Measurements from ENCODE around the gene MEPCE.

Gene MEPCE

GRCh38 chr7:100396421-100396982 lies 33.1 kb upstream of the MEPCE start:
- Histone ChIP-seq H3K27me3 (ENCODE audit: insufficient read depth, low read length) (no peaks in the 10 kb centered on the region), H3K4me1 (ENCODE audit: insufficient read depth, low read length) (peaks cover 7% of the 10 kb centered on the region), H3K36me3 (ENCODE audit: insufficient read depth, low read length) (no peaks in the 10 kb centered on the region), H2AFZ (ENCODE audit: low read depth, low read length) (no peak overlapping the region), H3K4me3 (ENCODE audit: low read length) (no peak overlapping the region), H3K9me3 (ENCODE audit: low read length) (no peaks in the 10 kb centered on the region)

DNA sequence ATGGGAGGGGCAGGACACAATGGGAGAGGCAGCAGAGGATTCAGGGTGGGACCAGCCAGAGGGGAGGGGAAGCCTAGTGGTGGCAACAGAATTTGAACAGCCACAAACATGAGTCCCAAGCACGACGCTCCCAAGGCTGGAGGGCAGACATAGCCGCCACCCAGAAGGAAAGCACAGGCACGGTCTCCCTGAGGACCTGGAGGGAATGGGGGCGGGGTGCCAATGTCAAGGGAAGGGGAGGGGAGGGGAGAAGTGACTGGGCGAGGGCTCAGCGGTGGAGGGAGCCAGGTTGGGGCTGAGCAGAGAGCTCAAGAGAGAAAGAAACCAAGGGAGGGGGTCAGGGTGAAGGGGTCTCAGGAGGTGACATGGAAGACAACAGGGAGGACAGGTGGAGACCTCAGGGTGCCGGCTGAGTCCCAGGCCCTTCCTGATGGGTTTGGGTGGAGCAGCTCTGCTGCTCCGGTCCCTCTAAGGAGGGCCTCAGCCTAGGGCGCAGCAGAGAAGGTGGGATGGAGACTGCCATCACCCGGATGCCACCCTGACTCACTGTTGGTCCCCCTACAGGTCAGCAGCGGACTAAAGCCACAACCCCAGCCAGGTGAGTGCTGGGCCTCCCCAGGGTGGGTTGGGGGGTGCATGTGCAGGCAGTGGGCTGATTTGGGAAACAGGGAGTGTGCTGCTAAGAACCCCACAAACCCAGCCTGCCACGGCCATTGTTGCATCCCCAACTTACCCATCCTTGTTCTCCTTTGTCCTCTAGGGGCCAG lies 32.1 kb upstream of the MEPCE start:
- Histone ChIP-seq H2AFZ (ENCODE audit: low read depth, low read length) (no peak overlapping the region), H3K4me3 (ENCODE audit: low read length) (no peak overlapping the region), H3K9me3 (ENCODE audit: low read length) (no peaks in the 10 kb centered on the region), H3K4me1 (ENCODE audit: insufficient read depth, low read length) (peaks cover 7% of the 10 kb centered on the region), H3K36me3 (ENCODE audit: insufficient read depth, low read length) (no peaks in the 10 kb centered on the region), H3K27me3 (ENCODE audit: insufficient read depth, low read length) (no peaks in the 10 kb centered on the region)

DNA sequence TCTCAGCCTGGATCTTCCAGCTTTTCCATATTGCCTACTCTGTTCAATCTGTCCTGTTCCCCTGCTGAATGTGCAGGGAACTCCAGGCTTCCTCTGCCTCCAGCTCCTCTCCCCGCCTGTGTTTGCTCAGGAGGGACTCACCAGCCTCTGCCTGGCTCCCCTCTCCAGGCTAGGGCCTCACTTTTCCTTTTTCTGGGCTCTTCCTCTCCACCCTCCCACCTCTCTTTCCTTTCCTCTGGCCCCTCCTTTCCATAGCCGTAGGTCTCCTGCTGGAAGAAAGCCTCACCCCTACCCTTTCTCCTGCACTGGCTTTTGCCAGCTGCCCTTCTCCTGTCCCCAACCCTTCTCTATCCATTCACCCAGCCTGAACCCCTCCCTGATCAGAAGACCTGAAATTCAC lies 31.4 kb upstream of the MEPCE start:
- Histone ChIP-seq H3K4me1 (ENCODE audit: insufficient read depth, low read length) (peaks cover 7% of the 10 kb centered on the region), H3K4me3 (ENCODE audit: low read length) (no peak overlapping the region)

GRCh38 chr7:100400041-100400440 lies 29.6 kb upstream of the MEPCE start:
- peaks cover 7% of the 10 kb centered on the region for H3K4me1 ChIP-seq (ENCODE audit: insufficient read depth, low read length)

More for the DNA sequence above, 31.4 kb upstream of the MEPCE start:
- H3K9me3 ChIP-seq (ENCODE audit: low read length), result no peaks in the 10 kb centered on the region
- H3K27me3 ChIP-seq (ENCODE audit: insufficient read depth, low read length), result no peaks in the 10 kb centered on the region
- H3K36me3 ChIP-seq (ENCODE audit: insufficient read depth, low read length), result no peaks in the 10 kb centered on the region
- no peak overlapping the region for H2AFZ ChIP-seq (ENCODE audit: low read depth, low read length)

GRCh38 chr7:100400656-100401055 lies 29.0 kb upstream of the MEPCE start:
- H3K4me1 ChIP-seq (ENCODE audit: insufficient read depth, low read length), result peaks cover 7% of the 10 kb centered on the region
- H3K36me3 ChIP-seq (ENCODE audit: insufficient read depth, low read length), result no peaks in the 10 kb centered on the region
- H3K27me3 ChIP-seq (ENCODE audit: insufficient read depth, low read length), result no peaks in the 10 kb centered on the region
- no peak overlapping the region for H2AFZ ChIP-seq (ENCODE audit: low read depth, low read length)
- H3K4me3 ChIP-seq (ENCODE audit: low read length), result no peak overlapping the region
- no peaks in the 10 kb centered on the region for H3K9me3 ChIP-seq (ENCODE audit: low read length)

More at GRCh38 chr7:100400041-100400440, 29.6 kb upstream of the MEPCE start:
- Histone ChIP-seq H3K27me3 (ENCODE audit: insufficient read depth, low read length) (no peaks in the 10 kb centered on the region), H2AFZ (ENCODE audit: low read depth, low read length) (no peak overlapping the region), H3K9me3 (ENCODE audit: low read length) (no peaks in the 10 kb centered on the region), H3K36me3 (ENCODE audit: insufficient read depth, low read length) (no peaks in the 10 kb centered on the region), H3K4me3 (ENCODE audit: low read length) (no peak overlapping the region)

DNA sequence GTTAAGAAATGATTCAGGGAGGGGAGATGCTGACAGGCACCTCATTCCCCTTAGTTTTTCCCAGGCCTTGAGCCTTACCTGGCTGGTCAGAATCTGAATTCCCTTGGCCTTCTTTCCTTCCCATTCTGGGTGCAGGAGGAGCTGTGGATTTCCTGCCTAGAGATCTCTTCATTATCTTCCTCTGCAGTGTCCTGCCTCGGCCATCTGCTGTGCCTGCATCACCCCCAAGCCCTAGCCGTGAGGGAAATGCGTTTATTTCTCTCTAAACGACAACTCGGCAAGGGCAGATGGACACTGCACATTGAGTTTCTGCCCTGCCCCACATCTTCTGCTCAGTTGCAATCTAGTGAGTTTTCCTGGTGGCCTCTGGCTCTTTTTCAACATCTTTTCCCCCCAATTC lies 27.8 kb upstream of the MEPCE start:
- H3K36me3 ChIP-seq (ENCODE audit: insufficient read depth, low read length), result no peaks in the 10 kb centered on the region
- no peaks in the 10 kb centered on the region for H3K27me3 ChIP-seq (ENCODE audit: insufficient read depth, low read length)
- no peak overlapping the region for H2AFZ ChIP-seq (ENCODE audit: low read depth, low read length)
- no peak overlapping the region for H3K4me3 ChIP-seq (ENCODE audit: low read length)
- peaks cover 7% of the 10 kb centered on the region for H3K4me1 ChIP-seq (ENCODE audit: insufficient read depth, low read length)
- no peaks in the 10 kb centered on the region for H3K9me3 ChIP-seq (ENCODE audit: low read length)

- no peak overlapping the region for H3K4me3 ChIP-seq (ENCODE audit: low read length)
- peaks cover 7% of the 10 kb centered on the region for H3K4me1 ChIP-seq (ENCODE audit: insufficient read depth, low read length)
- H3K36me3 ChIP-seq (ENCODE audit: insufficient read depth, low read length), result no peaks in the 10 kb centered on the region
- no peak overlapping the region for H2AFZ ChIP-seq (ENCODE audit: low read depth, low read length)
- H3K9me3 ChIP-seq (ENCODE audit: low read length), result no peaks in the 10 kb centered on the region
- no peaks in the 10 kb centered on the region for H3K27me3 ChIP-seq (ENCODE audit: insufficient read depth, low read length)
Observed at GRCh38 chr7:100402241-100402640, 27.4 kb upstream of the MEPCE start.

DNA sequence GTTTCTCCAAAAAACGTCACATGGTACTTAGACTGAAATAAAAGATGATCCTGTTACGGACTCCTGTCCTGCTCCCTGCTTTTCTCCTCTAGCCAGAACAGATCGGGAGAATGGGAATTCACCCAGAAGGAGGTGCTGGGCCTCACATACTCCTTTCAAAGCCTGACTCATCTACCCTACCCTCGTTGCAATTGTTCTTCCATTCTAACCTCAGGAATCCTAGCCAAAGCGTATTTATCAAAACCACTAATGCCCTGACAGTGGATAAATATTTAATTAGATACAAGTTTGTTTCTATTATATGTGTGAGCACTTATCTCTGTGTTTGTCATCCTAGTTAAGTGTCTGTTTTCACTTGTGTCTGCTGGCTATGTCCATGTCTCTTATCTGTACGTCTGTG lies 22.9 kb upstream of the MEPCE start:
- Histone ChIP-seq H2AFZ (ENCODE audit: low read depth, low read length) (no peak overlapping the region), H3K9me3 (ENCODE audit: low read length) (no peaks in the 10 kb centered on the region), H3K27me3 (ENCODE audit: insufficient read depth, low read length) (no peaks in the 10 kb centered on the region), H3K4me3 (ENCODE audit: low read length) (no peak overlapping the region), H3K36me3 (ENCODE audit: insufficient read depth, low read length) (no peaks in the 10 kb centered on the region), H3K4me1 (ENCODE audit: insufficient read depth, low read length) (no peaks in the 10 kb centered on the region)

DNA sequence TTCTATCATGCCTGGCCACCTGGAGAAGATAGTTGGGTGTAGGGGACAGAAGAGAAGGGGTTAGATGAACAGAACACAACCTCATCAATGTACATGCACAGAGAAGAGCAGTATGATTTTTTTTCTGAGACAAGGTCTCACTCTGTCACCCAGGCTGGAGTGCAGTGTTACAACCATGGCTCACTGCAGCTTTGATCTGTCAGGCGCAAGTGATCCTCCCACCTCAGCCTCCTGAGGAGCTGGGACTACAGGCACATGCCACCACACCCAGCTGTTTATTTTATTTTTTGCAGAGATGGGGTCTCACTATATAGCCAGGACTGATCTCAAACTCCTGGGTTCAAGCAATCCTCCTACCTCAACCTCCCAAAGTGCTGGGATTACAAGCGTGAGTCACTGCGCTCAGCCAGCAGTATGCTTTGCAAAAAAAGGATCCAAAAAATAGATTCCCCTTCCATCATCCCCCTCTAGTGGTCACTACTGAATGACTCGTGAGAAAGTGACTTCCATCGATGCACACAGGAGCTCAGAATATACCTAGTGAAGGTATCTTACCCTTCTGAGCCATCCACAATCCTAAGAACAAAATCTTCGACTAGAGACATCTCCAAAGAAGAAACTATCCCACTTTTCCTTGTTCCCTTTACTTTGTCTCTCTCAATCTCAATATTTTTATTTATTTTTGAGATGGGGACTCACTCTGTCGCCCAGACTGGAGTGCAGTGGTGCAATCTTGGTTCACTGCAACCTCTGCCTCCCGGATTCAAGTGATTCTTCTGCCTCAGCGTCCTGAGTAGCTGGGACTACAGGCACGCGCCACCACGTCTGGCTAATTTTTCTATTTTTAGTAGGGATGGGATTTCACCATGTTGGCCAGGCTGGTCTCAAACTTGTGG lies 22.1 kb upstream of the MEPCE start:
- H3K4me3 ChIP-seq (ENCODE audit: low read length), result no peak overlapping the region
- no peaks in the 10 kb centered on the region for H3K36me3 ChIP-seq (ENCODE audit: insufficient read depth, low read length)
- no peak overlapping the region for H2AFZ ChIP-seq (ENCODE audit: low read depth, low read length)
- no peaks in the 10 kb centered on the region for H3K9me3 ChIP-seq (ENCODE audit: low read length)
- no peaks in the 10 kb centered on the region for H3K27me3 ChIP-seq (ENCODE audit: insufficient read depth, low read length)
- no peaks in the 10 kb centered on the region for H3K4me1 ChIP-seq (ENCODE audit: insufficient read depth, low read length)

GRCh38 chr7:100411101-100411500 lies 18.5 kb upstream of the MEPCE start:
- Histone ChIP-seq H3K4me3 (ENCODE audit: low read length) (no peak overlapping the region), H3K4me1 (ENCODE audit: insufficient read depth, low read length) (peaks cover 5% of the 10 kb centered on the region), H2AFZ (ENCODE audit: low read depth, low read length) (no peak overlapping the region), H3K9me3 (ENCODE audit: low read length) (no peaks in the 10 kb centered on the region), H3K36me3 (ENCODE audit: insufficient read depth, low read length) (no peaks in the 10 kb centered on the region), H3K27me3 (ENCODE audit: insufficient read depth, low read length) (no peaks in the 10 kb centered on the region)

DNA sequence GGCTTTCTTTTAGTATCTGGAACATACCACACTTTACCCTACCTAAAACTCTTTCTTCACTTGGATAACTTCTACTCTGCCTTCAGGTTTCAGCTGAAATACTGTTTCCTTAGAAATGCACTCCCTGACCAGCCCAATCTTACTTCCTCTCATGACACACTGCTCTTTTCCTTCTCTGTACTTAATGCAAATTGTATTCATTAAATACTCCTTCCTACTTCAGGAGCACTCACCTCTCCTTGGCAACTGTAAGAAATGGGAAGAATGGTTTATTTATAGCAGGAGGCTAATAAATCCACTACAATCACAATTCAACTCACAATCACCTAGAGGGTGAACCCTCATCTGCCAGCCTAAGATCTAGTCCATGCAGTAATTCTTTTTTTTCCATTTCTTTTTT lies 16.3 kb upstream of the MEPCE start:
- Histone ChIP-seq H3K4me1 (ENCODE audit: insufficient read depth, low read length) (peaks cover 5% of the 10 kb centered on the region), H3K4me3 (ENCODE audit: low read length) (no peak overlapping the region), H3K27me3 (ENCODE audit: insufficient read depth, low read length) (no peaks in the 10 kb centered on the region), H3K36me3 (ENCODE audit: insufficient read depth, low read length) (no peaks in the 10 kb centered on the region), H2AFZ (ENCODE audit: low read depth, low read length) (no peak overlapping the region), H3K9me3 (ENCODE audit: low read length) (no peaks in the 10 kb centered on the region)

- Histone ChIP-seq H3K4me3 (ENCODE audit: low read length) (no peak overlapping the region), H3K4me1 (ENCODE audit: insufficient read depth, low read length) (peaks cover 5% of the 10 kb centered on the region), H3K9me3 (ENCODE audit: low read length) (no peaks in the 10 kb centered on the region), H2AFZ (ENCODE audit: low read depth, low read length) (no peak overlapping the region), H3K27me3 (ENCODE audit: insufficient read depth, low read length) (no peaks in the 10 kb centered on the region), H3K36me3 (ENCODE audit: insufficient read depth, low read length) (no peaks in the 10 kb centered on the region)
Observed at GRCh38 chr7:100413889-100414288, 15.7 kb upstream of the MEPCE start.

DNA sequence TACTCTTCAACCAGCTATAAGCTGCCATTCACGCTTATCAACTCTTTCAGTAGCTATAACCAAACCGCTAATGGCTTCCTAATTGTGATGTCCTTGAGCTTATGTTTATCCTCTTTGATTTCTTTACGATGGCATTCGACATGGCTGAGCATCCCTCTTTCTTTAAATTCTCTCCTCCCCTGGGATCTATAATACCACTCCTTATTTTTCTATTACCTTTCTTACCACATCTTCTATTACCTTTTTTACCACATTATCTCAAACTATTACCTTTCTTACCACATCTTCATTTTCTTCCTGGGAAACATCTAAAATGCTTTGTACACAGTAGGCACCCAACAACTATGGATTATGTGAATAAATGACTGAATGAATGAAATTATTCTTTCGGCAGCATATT lies 14.2 kb upstream of the MEPCE start:
- Histone ChIP-seq H2AFZ (ENCODE audit: low read depth, low read length) (no peak overlapping the region), H3K36me3 (ENCODE audit: insufficient read depth, low read length) (no peaks in the 10 kb centered on the region), H3K4me3 (ENCODE audit: low read length) (no peak overlapping the region), H3K4me1 (ENCODE audit: insufficient read depth, low read length) (peaks cover 5% of the 10 kb centered on the region), H3K27me3 (ENCODE audit: insufficient read depth, low read length) (no peaks in the 10 kb centered on the region), H3K9me3 (ENCODE audit: low read length) (no peaks in the 10 kb centered on the region)

All from neuron (in vitro differentiated cells).